K562 (cell line): ENCODE measurements around the gene USP22. TPM values are rescaled to one million over a fixed set of nuclear protein-coding genes. Genes with fewer than 3 reads are reported as not detected.

ENCODE experiments used
- ASH1L ChIP-seq: fragments of 450-650 bp; IDR thresholded peaks from 2 replicates; pipeline ENCODE4 v1.6.1; 2018; ENCODE audit warnings: borderline replicate concordance, mild to moderate bottlenecking, low read depth; ENCODE audit not compliant: partially characterized antibody
- CHD1 ChIP-seq: fragments of 200-600 bp; sonication (generic); IDR thresholded peaks from one replicate; pipeline ENCODE4 v1.6.1; 2012; ENCODE audit warnings: mild to moderate bottlenecking, moderate library complexity, low read length, inconsistent platforms
- HDGF ChIP-seq: fragments of 450-650 bp; IDR thresholded peaks from 2 replicates; pipeline ENCODE4 v1.6.1; 2016
- HES1 ChIP-seq: fragments of 450-650 bp; IDR thresholded peaks from 2 replicates; pipeline ENCODE4 v1.6.1; 2016; ENCODE audit warnings: low read depth, mild to moderate bottlenecking, moderate library complexity
- KAT7 ChIP-seq: sonication (generic); formaldehyde crosslinking; IDR thresholded peaks from 2 replicates; pipeline ENCODE4 v1.8.0; 2022; ENCODE audit warnings: missing genetic modification reagents, mild to moderate bottlenecking, borderline replicate concordance
- MCM3 ChIP-seq: fragments of 450-650 bp; IDR thresholded peaks from 2 replicates; pipeline ENCODE4 v1.6.1; 2016
- MTA1 ChIP-seq: fragments of 450-650 bp; IDR thresholded peaks from 2 replicates; pipeline ENCODE4 v1.6.1; 2017; ENCODE audit warnings: borderline replicate concordance
- NCOA1 ChIP-seq: fragments of 450-650 bp; IDR thresholded peaks from 2 replicates; pipeline ENCODE4 v1.6.1; 2016; ENCODE audit warnings: low read depth
- OTX1 ChIP-seq: fragments of 450-650 bp; formaldehyde crosslinking; IDR thresholded peaks from 2 replicates; pipeline ENCODE4 v1.4.0; 2022; ENCODE audit warnings: mild to moderate bottlenecking
- PTTG1 ChIP-seq: fragments of 450-650 bp; IDR thresholded peaks from 2 replicates; pipeline ENCODE4 v1.6.1; 2016; ENCODE audit warnings: low read depth, mild to moderate bottlenecking, missing genetic modification characterization, missing compliant biosample characterization
- RUNX1 ChIP-seq: sonication (generic); IDR thresholded peaks from 2 replicates; pipeline ENCODE4 v1.6.1; 2016; ENCODE audit warnings: antibody characterized with exemption, low read depth
- SNIP1 ChIP-seq: fragments of 450-650 bp; IDR thresholded peaks from 2 replicates; pipeline ENCODE4 v1.7.1; 2017; ENCODE audit warnings: low read depth, mild to moderate bottlenecking
- SOX6 ChIP-seq: fragments of 450-650 bp; IDR thresholded peaks from 2 replicates; pipeline ENCODE4 v1.6.1; 2014; ENCODE audit warnings: mild to moderate bottlenecking
- USF2 ChIP-seq: sonication (generic); formaldehyde crosslinking; IDR thresholded peaks from 2 replicates; pipeline ENCODE4 v1.5.0; 2020; ENCODE audit warnings: missing genetic modification reagents
- ZKSCAN8 ChIP-seq: fragments of 200-800 bp; sonication (Bioruptor generic); IDR thresholded peaks from 2 replicates; pipeline ENCODE4 v1.6.1; 2016; ENCODE audit warnings: missing genetic modification characterization, missing compliant biosample characterization
- ZNF57 ChIP-seq: fragments of 450-650 bp; formaldehyde crosslinking; IDR thresholded peaks from 2 replicates; pipeline ENCODE4 v1.4.0; 2020; ENCODE audit warnings: mild to moderate bottlenecking, moderate library complexity
- polyA plus RNA-seq, 8 experiments: library from polyadenylated mRNA; depleted of rRNA in 4 of 8; stranded (reverse) in 5 of 8; unstranded in 3 of 8; fragments of >200 nt; fragmentation: Nextera tagmentation in 2 of 8; fragmentation: Illumina TruSeq in 1 of 8; extraction: Ambion mirVana in 2 of 8; extraction: Trizol in 1 of 8; gene quantifications; 2 replicates each; pipeline versions ENCODE4 v1.2.1 to v1.2.3, GENCODE V29; 2011 to 2014; ENCODE audit warnings: inconsistent platforms in 1 of 8, missing spikeins in 1 of 8
- total RNA-seq, 7 experiments: library from RNA; depleted of rRNA in 6 of 7; stranded (reverse); fragments of >200 nt in 6 of 7; fragmentation: Illumina TruSeq in 2 of 7; extraction: Trizol in 2 of 7; gene quantifications; 2 replicates each; pipeline versions ENCODE4 v1.2.1 to v1.2.3, GENCODE V29; 2011 to 2021; ENCODE audit warnings: low replicate concordance in 1 of 7
- TF ChIP-seq, protein P1 (sequence below): fragments of 450-650 bp; IDR thresholded peaks from 2 replicates; pipeline ENCODE4 v1.6.1; 2016
- TF ChIP-seq, protein P2 (sequence below): sonication (generic); formaldehyde crosslinking; IDR thresholded peaks from 2 replicates; pipeline ENCODE4 v1.8.0; 2022; ENCODE audit warnings: missing genetic modification reagents, mild to moderate bottlenecking, borderline replicate concordance
- TF ChIP-seq, protein P3 (sequence below): fragments of 250-450 bp; sonication (Bioruptor Pico); IDR thresholded peaks from 2 replicates; pipeline ENCODE4 v1.8.0; 2022; ENCODE audit warnings: moderate library complexity, mild to moderate bottlenecking, inconsistent platforms
- TF ChIP-seq, protein P4 (sequence below): IDR thresholded peaks from 2 replicates; pipeline ENCODE4 v1.6.1; 2012; ENCODE audit warnings: low read depth, low read length, improper control_type of control experiment, borderline replicate concordance

The USP22 gene
- total and polyA plus RNA-seq, 9 of the 15 experiments (the other 6 are each of a cell fraction or from before 2014, with no cell fraction given) = 6.5 to 113 (median 58.9) TPM

- TF ChIP-seq USF2 (CRISPR knock-in tag) (no peak), ASH1L (no peak), ZNF57 (CRISPR knock-in tag) (no peak), HDGF (no peak), OTX1 (CRISPR knock-in tag) (peak; percentile 76), NCOA1 (no peak), SNIP1 (no peak), MCM3 (no peak), CHD1 (peak; percentile 96), PTTG1 (tag) (no peak), ZKSCAN8 (CRISPR knock-in tag) (no peak), HES1 (no peak), SOX6 (no peak), RUNX1 (no peak), KAT7 (CRISPR knock-in tag) (no peak), MTA1 (0 out of 2 replicates have a peak, but pooled peaks have one; percentile 37)
- TF ChIP-seq, protein P1, sequence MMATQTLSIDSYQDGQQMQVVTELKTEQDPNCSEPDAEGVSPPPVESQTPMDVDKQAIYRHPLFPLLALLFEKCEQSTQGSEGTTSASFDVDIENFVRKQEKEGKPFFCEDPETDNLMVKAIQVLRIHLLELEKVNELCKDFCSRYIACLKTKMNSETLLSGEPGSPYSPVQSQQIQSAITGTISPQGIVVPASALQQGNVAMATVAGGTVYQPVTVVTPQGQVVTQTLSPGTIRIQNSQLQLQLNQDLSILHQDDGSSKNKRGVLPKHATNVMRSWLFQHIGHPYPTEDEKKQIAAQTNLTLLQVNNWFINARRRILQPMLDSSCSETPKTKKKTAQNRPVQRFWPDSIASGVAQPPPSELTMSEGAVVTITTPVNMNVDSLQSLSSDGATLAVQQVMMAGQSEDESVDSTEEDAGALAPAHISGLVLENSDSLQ = no peak
- TF ChIP-seq, protein P2, sequence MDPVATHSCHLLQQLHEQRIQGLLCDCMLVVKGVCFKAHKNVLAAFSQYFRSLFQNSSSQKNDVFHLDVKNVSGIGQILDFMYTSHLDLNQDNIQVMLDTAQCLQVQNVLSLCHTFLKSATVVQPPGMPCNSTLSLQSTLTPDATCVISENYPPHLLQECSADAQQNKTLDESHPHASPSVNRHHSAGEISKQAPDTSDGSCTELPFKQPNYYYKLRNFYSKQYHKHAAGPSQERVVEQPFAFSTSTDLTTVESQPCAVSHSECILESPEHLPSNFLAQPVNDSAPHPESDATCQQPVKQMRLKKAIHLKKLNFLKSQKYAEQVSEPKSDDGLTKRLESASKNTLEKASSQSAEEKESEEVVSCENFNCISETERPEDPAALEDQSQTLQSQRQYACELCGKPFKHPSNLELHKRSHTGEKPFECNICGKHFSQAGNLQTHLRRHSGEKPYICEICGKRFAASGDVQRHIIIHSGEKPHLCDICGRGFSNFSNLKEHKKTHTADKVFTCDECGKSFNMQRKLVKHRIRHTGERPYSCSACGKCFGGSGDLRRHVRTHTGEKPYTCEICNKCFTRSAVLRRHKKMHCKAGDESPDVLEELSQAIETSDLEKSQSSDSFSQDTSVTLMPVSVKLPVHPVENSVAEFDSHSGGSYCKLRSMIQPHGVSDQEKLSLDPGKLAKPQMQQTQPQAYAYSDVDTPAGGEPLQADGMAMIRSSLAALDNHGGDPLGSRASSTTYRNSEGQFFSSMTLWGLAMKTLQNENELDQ = no peak
- TF ChIP-seq, protein P3, sequence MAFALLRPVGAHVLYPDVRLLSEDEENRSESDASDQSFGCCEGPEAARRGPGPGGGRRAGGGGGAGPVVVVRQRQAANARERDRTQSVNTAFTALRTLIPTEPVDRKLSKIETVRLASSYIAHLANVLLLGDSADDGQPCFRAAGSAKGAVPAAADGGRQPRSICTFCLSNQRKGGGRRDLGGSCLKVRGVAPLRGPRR (CRISPR knock-in tag) = no peak
- TF ChIP-seq, protein P4, sequence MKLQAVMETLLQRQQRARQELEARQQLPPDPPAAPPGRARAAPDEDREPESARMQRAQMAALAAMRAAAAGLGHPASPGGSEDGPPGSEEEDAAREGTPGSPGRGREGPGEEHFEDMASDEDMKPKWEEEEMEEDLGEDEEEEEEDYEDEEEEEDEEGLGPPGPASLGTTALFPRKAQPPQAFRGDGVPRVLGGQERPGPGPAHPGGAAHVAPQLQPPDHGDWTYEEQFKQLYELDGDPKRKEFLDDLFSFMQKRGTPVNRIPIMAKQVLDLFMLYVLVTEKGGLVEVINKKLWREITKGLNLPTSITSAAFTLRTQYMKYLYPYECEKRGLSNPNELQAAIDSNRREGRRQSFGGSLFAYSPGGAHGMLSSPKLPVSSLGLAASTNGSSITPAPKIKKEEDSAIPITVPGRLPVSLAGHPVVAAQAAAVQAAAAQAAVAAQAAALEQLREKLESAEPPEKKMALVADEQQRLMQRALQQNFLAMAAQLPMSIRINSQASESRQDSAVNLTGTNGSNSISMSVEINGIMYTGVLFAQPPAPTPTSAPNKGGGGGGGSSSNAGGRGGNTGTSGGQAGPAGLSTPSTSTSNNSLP = no peak
Measured at GRCh38 chr17:21042458-21043295, at the start of gene USP22 (continued).
